H1 (cell line): ENCODE measurements around the gene FHDC1. TPM values are rescaled to one million over a fixed set of nuclear protein-coding genes. Genes with fewer than 3 reads are reported as not detected.

ENCODE experiments used
- CTCF ChIA-PET: fragments of 300-600 bp; sonication (Branson Sonifier 250); formaldehyde crosslinking; loops from one replicate; lab custom pipeline; 2021; ENCODE audit not compliant: partially characterized antibody; lab: Charles Lee
- POLR2A ChIA-PET: fragments of 300-600 bp; sonication (Branson Sonifier 250); formaldehyde crosslinking; loops from one replicate; lab custom pipeline; 2021; ENCODE audit warnings: inconsistent platforms; ENCODE audit not compliant: partially characterized antibody; lab: Charles Lee
- DNase-seq, 2 experiments: peaks; one replicate each; pipeline versions ENCODE4 v3.0.0 to v3.0.0-alpha.2; 2010 to 2022; ENCODE audit warnings: low spot score in 2 of 2, low read depth in 1 of 2, mixed read lengths in 1 of 2
- FAIRE-seq: peaks from 2 replicates; lab custom pipeline; 2011; peaks lifted over from hg19 to GRCh38; lab: Jason Lieb, UNC
- H2AFZ ChIP-seq: 2 replicates; pipeline ENCODE4 v1.8.1; 2012; ENCODE audit warnings: low read length, inconsistent platforms
- H2AK5ac ChIP-seq: 2 replicates; pipeline ENCODE4 v1.6.1; 2013; ENCODE audit warnings: low read depth, low read length
- H2BK120ac ChIP-seq: replicated peaks from 2 replicates; pipeline ENCODE3; 2013; ENCODE audit warnings: low read depth, low read length, inconsistent platforms
- H2BK12ac ChIP-seq: 2 replicates; pipeline ENCODE4 v1.6.1; 2013; ENCODE audit warnings: low read depth, low read length
- H2BK15ac ChIP-seq: 2 replicates; pipeline ENCODE4 v1.6.1; 2013; ENCODE audit warnings: low read length
- H2BK20ac ChIP-seq: 2 replicates; pipeline ENCODE4 v1.6.1; 2013; ENCODE audit warnings: low read length
- H2BK5ac ChIP-seq: 2 replicates; pipeline ENCODE4 v1.6.1; 2013; ENCODE audit warnings: low read depth, low read length
- H3K14ac ChIP-seq: 2 replicates; pipeline ENCODE4 v1.6.1; 2013; ENCODE audit warnings: inconsistent platforms; ENCODE audit not compliant: insufficient read length
- H3K18ac ChIP-seq: 2 replicates; pipeline ENCODE4 v1.6.1; 2013; ENCODE audit warnings: low read length; ENCODE audit errors: extremely low read depth
- H3K23ac ChIP-seq: 2 replicates; pipeline ENCODE4 v1.6.1; 2013; ENCODE audit warnings: inconsistent platforms; ENCODE audit not compliant: insufficient read length
- H3K23me2 ChIP-seq: 2 replicates; pipeline ENCODE4 v1.6.1; 2013; ENCODE audit warnings: low read depth, low read length
- H3K27ac ChIP-seq: 2 replicates; pipeline ENCODE4 v1.6.1; 2011; ENCODE audit warnings: low read depth, low read length, inconsistent platforms
- H3K27me3 ChIP-seq, 4 experiments: replicated peaks in 1 of 4; 1 replicate in 1 of 4; 2 replicates in 3 of 4; pipeline versions ENCODE4 v1.6.1 to v1.8.1; 2011 to 2013; ENCODE audit warnings: low read length in 3 of 4, mild to moderate bottlenecking in 3 of 4, inconsistent platforms in 2 of 4, mixed read lengths in 2 of 4, moderate library complexity in 1 of 4; ENCODE audit not compliant: control insufficient read depth in 3 of 4, insufficient read depth in 3 of 4; ENCODE audit errors: extremely low read depth in 1 of 4
- H3K36me3 ChIP-seq, 4 experiments: 2 replicates each; pipeline versions ENCODE4 v1.6.1 to v1.8.1; 2011 to 2013; ENCODE audit warnings: mild to moderate bottlenecking in 4 of 4, low read length in 3 of 4, moderate library complexity in 2 of 4, control low read depth in 1 of 4, inconsistent platforms in 1 of 4; ENCODE audit not compliant: insufficient read depth in 4 of 4, control insufficient read depth in 2 of 4
- H3K4ac ChIP-seq: replicated peaks from 2 replicates; pipeline ENCODE3; 2013; ENCODE audit warnings: low read length, low read depth, mixed read lengths, inconsistent platforms; ENCODE audit not compliant: insufficient read length
- H3K4me1 ChIP-seq, 4 experiments: replicated peaks in 1 of 4; 1 replicate in 1 of 4; 2 replicates in 3 of 4; pipeline versions ENCODE4 v1.6.1 to v1.8.1; 2011 to 2013; ENCODE audit warnings: low read length in 3 of 4, inconsistent platforms in 2 of 4, mixed read lengths in 1 of 4; ENCODE audit not compliant: insufficient read depth in 4 of 4, control insufficient read depth in 3 of 4
- H3K4me2 ChIP-seq, 2 experiments: 2 replicates each; pipeline versions ENCODE4 v1.6.1 to v1.8.1; 2011 to 2013; ENCODE audit warnings: low read depth in 2 of 2, low read length in 2 of 2, control low read depth in 1 of 2, inconsistent platforms in 1 of 2, mild to moderate bottlenecking in 1 of 2; ENCODE audit not compliant: insufficient read depth in 1 of 2
- H3K4me3 ChIP-seq, 4 experiments: fragments of 200-600, 300-600 bp in 1 of 4; sonication (generic), shearing (Covaris generic), sonication (Bioruptor Twin) in 1 of 4; 2 replicates each; pipeline versions ENCODE4 v1.5.1 to v1.8.1; 2011 to 2016; ENCODE audit warnings: low read length in 4 of 4, low read depth in 3 of 4, control low read depth in 2 of 4, inconsistent platforms in 2 of 4, mild to moderate bottlenecking in 2 of 4, mixed read lengths in 1 of 4, moderate library complexity in 1 of 4; ENCODE audit not compliant: insufficient read depth in 2 of 4; ENCODE audit errors: extremely low read depth in 1 of 4
- H3K56ac ChIP-seq: replicated peaks from 2 replicates; pipeline ENCODE3; 2013; ENCODE audit warnings: low read depth, mild to moderate bottlenecking, mixed read lengths, low read length, inconsistent platforms; ENCODE audit not compliant: insufficient read length
- H3K79me1 ChIP-seq: 2 replicates; pipeline ENCODE4 v1.6.1; 2013; ENCODE audit warnings: low read depth, low read length, control low read depth
- H3K79me2 ChIP-seq, 2 experiments: 2 replicates each; pipeline versions ENCODE4 v1.6.1 to v1.8.1; 2012 to 2013; ENCODE audit warnings: low read length in 2 of 2, mild to moderate bottlenecking in 2 of 2, inconsistent platforms in 1 of 2; ENCODE audit not compliant: insufficient read depth in 2 of 2, control insufficient read depth in 1 of 2
- H3K9ac ChIP-seq, 4 experiments: replicated peaks in 1 of 4; 1 replicate in 1 of 4; 2 replicates in 3 of 4; pipeline versions ENCODE4 v1.6.1 to v1.8.1; 2011 to 2013; ENCODE audit warnings: low read depth in 3 of 4, low read length in 3 of 4, control low read depth in 2 of 4, mild to moderate bottlenecking in 2 of 4, moderate library complexity in 2 of 4, inconsistent platforms in 1 of 4; ENCODE audit errors: extremely low read depth in 1 of 4
- H3K9me3 ChIP-seq, 2 experiments: 2 replicates each; pipeline versions ENCODE4 v1.6.1 to v1.8.1; 2012 to 2013; ENCODE audit warnings: mild to moderate bottlenecking in 2 of 2, moderate library complexity in 2 of 2, control low read depth in 1 of 2, inconsistent platforms in 1 of 2, low read depth in 1 of 2, low read length in 1 of 2, mixed read lengths in 1 of 2; ENCODE audit not compliant: insufficient read depth in 2 of 2
- H4K20me1 ChIP-seq, 2 experiments: replicated peaks in 1 of 2; 2 replicates each; pipeline versions ENCODE3 to v1.8.1; 2011 to 2013; ENCODE audit warnings: inconsistent platforms in 2 of 2, low read length in 2 of 2, mild to moderate bottlenecking in 1 of 2; ENCODE audit not compliant: insufficient read depth in 2 of 2, control insufficient read depth in 1 of 2
- H4K5ac ChIP-seq: 2 replicates; pipeline ENCODE4 v1.6.1; 2013; ENCODE audit warnings: low read length, low read depth, mixed read lengths, inconsistent platforms; ENCODE audit not compliant: insufficient read length
- H4K8ac ChIP-seq: 2 replicates; pipeline ENCODE4 v1.8.0; 2013; ENCODE audit warnings: mild to moderate bottlenecking, moderate library complexity, low read length, inconsistent platforms; ENCODE audit not compliant: insufficient read depth; ENCODE audit errors: extremely low read depth
- H4K91ac ChIP-seq: replicated peaks from 2 replicates; pipeline ENCODE3; 2013; ENCODE audit warnings: low read length, mixed read lengths, inconsistent platforms; ENCODE audit not compliant: insufficient read length
- EGR1 ChIP-seq: IDR thresholded peaks from 2 replicates; pipeline ENCODE4 v1.6.1; 2011; ENCODE audit warnings: low read depth, low read length, borderline replicate concordance
- KDM5A ChIP-seq: fragments of 200-600 bp; IDR thresholded peaks from 2 replicates; pipeline ENCODE4 v1.7.1; 2012; ENCODE audit warnings: mild to moderate bottlenecking, low read length, inconsistent platforms, mixed read lengths
- TEAD4 ChIP-seq: IDR thresholded peaks from 2 replicates; pipeline ENCODE4 v1.6.1; 2012; ENCODE audit warnings: low read depth, low read length, inconsistent platforms, mixed read lengths
- WGBS, 2 experiments: shearing (Covaris generic) in 1 of 2; methylation state at CpG; one replicate each; pipeline versions ENCODE4 v1.1.6 to v1.1.7; 2013 to 2015; ENCODE audit warnings: low lambda C conversion rate in 2 of 2, mixed read lengths in 2 of 2, inconsistent platforms in 1 of 2, low coverage in 1 of 2, missing lambda C conversion rate in 1 of 2; ENCODE audit not compliant: insufficient replicate concordance in 2 of 2, insufficient coverage in 1 of 2, insufficient read length in 1 of 2; ENCODE audit errors: extremely low coverage in 1 of 2, missing lambda C conversion rate in 1 of 2; 5-methylcytosine and 5-hydroxymethylcytosine counted together
- polyA plus RNA-seq, 7 experiments: library from polyadenylated mRNA; depleted of rRNA in 3 of 7; stranded (reverse) in 5 of 7; unstranded in 2 of 7; fragments of >200 nt in 5 of 7; fragments of 200-250 nt in 2 of 7; gene quantifications; 1 replicate in 5 of 7; 2 replicates in 1 of 7; 4 replicates in 1 of 7; pipeline versions ENCODE4 v1.2.1 to v1.2.3, GENCODE V29; 2011 to 2013; ENCODE audit warnings: missing spikeins in 2 of 7, mixed read lengths in 2 of 7
- total RNA-seq: library from RNA; stranded (reverse); fragmentation: NEBNext Ultra II Directional; extraction: Animal tissue kit (Norgen Biotek cat#: 25700); gene quantifications from 2 replicates; pipeline ENCODE4 v1.2.1, GENCODE V29; 2021

The FHDC1 gene
- total and polyA plus RNA-seq, 2 of the 8 experiments (the other 6 are each of a cell fraction or from before 2014, with no cell fraction given) = 6.4 to 28.6 TPM

DNA sequence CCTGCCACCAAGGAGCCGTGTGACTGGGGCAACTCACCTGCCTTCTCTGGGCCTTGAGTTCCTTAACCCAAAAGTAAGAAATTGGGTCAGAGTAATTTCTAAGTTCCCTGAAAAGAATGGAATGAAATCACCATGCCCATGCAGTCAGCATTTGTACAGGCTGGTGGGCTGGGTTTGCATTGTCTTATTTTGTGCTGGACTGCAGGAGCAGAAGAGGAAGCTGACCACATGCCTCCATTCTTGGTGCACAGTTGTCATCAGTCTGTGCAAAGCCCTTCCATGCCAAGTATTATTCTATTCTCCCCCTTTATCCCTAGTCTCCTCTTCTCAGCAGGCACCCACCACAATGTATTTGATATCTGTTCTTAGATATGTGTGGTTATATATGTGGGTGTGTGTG lies 56.3 kb downstream of the FHDC1 start:
- POLR2A ChIA-PET = interaction anchor here (1.4 kb wide), 1 partner anchor 11 kb away, joined by 4 read pairs; no protein-coding TSS in a partner anchor
- Histone ChIP-seq H3K56ac (no peak overlapping the region), H3K14ac (no peak overlapping the region), H3K4me2 (no peak overlapping the region), H2AFZ (no peak overlapping the region), H2BK120ac (no peak overlapping the region), H3K9ac (no peak overlapping the region), H2BK20ac (no peak overlapping the region), H2AK5ac (no peak overlapping the region), H4K20me1 (no peaks in the 10 kb centered on the region), H3K23me2 (no peaks in the 10 kb centered on the region), H3K4me3 (no peak overlapping the region), H2BK15ac (no peak overlapping the region), H3K36me3 (no peaks in the 10 kb centered on the region), H3K4ac (no peak overlapping the region), H2BK12ac (no peak overlapping the region), H3K27ac (no peak overlapping the region), H2BK5ac (no peak overlapping the region), H3K79me1 (no peaks in the 10 kb centered on the region), H3K4me1 (peaks cover 0 to 12% (median 6%) of the 10 kb centered on the region in 4 experiments; a peak in 3 of 7 replicates), H3K27me3 (no peaks in the 10 kb centered on the region), H4K91ac (no peak overlapping the region), H3K18ac (no peak overlapping the region), H4K8ac (no peak overlapping the region), H3K23ac (no peak overlapping the region), H3K9me3 (no peaks in the 10 kb centered on the region), H4K5ac (no peak overlapping the region), H3K79me2 (no peaks in the 10 kb centered on the region)
- DNase-seq (no peak), FAIRE-seq (no peak)
- 90% methylated on average over 1 of the region's 1 CpG; no CpG with 5 or more reads in 1 of the 2 experiments for WGBS, 2 experiments
- TF ChIP-seq EGR1 (no peak), TEAD4 (no peak), KDM5A (no peak)
- CTCF ChIA-PET = interaction anchor here (0.6 to 1.2 kb wide), 3 partner anchors 21 to 692 kb away, joined by 3 to 5 read pairs (median 3); no protein-coding TSS in a partner anchor
